K562 (cell line): ENCODE data around the gene GABRR1. TPM values are rescaled to one million over a fixed set of nuclear protein-coding genes. Genes with fewer than 3 reads are reported as not detected.

Source experiments
- ATAC-seq: fragments of 200-7000 bp; cut with Tn5 transposase; 3 replicates; pipeline ENCODE4 v1.9.1; 2020; ENCODE audit warnings: moderate library complexity
- BruUV-seq: library from RNA; stranded (reverse); fragments of 400-500 nt; replicated peaks from 2 replicates; lab custom pipeline; 2021; lab: Mats Ljungman, UMichigan
- CTCF ChIA-PET: fragments of 300-600 bp; formaldehyde crosslinking; extraction: SDS; loops from one replicate; lab custom pipeline; 2021; ENCODE audit warnings: low intra/inter-chr PET ratio; lab: Yijun Ruan, JAX
- POLR2A ChIA-PET: fragments of 300-600, 350-650 bp; sonication (Branson Sonifier 250); formaldehyde crosslinking; extraction: SDS; loops from one replicate; lab custom pipeline; 2021; ENCODE audit warnings: antibody characterized with exemption, inconsistent platforms; lab: Yijun Ruan, JAX
- DNase-seq, 4 experiments: peaks; one replicate each; pipeline versions ENCODE4 v3.0.0 to v3.0.0-alpha.2; 2011 to 2018; ENCODE audit warnings: low spot score in 3 of 4, mixed read lengths in 3 of 4; ENCODE audit errors: extremely low read depth in 1 of 4
- FAIRE-seq: peaks from 2 replicates; lab custom pipeline; 2011; peaks lifted over from hg19 to GRCh38; lab: Jason Lieb, UNC
- H2AFZ ChIP-seq: 2 replicates; pipeline ENCODE4 v1.6.0; 2011; ENCODE audit warnings: low read depth, low read length, control low read depth, inconsistent platforms
- H3K27ac ChIP-seq: fragments of 200-600 bp; 3 replicates; pipeline ENCODE4 v1.8.0; 2011; ENCODE audit warnings: low read depth, mild to moderate bottlenecking, control low read depth, inconsistent platforms, low read length, moderate library complexity, mixed read lengths; ENCODE audit errors: extremely low read depth
- H3K27me3 ChIP-seq, 2 experiments: fragments of 300-600 bp in 1 of 2; 2 replicates in 1 of 2; 3 replicates in 1 of 2; pipeline versions ENCODE4 v1.6.0 to v1.8.0; 2011; ENCODE audit warnings: inconsistent platforms in 2 of 2, low read length in 2 of 2, mild to moderate bottlenecking in 1 of 2, mixed read lengths in 1 of 2, moderate library complexity in 1 of 2; ENCODE audit not compliant: control insufficient read depth in 2 of 2, insufficient read depth in 2 of 2
- H3K36me3 ChIP-seq: fragments of 300-600 bp; 3 replicates; pipeline ENCODE4 v1.8.0; 2011; ENCODE audit warnings: mild to moderate bottlenecking, low read length, inconsistent platforms; ENCODE audit not compliant: control insufficient read depth, insufficient read depth
- H3K4me1 ChIP-seq, 2 experiments: fragments of 200-600 bp in 1 of 2; replicated peaks in 1 of 2; 2 replicates in 1 of 2; 3 replicates in 1 of 2; pipeline versions ENCODE4 v1.5.1 to v1.8.0; 2011; ENCODE audit warnings: inconsistent platforms in 2 of 2, low read length in 2 of 2, mild to moderate bottlenecking in 1 of 2, mixed read lengths in 1 of 2, moderate library complexity in 1 of 2; ENCODE audit not compliant: control insufficient read depth in 2 of 2, insufficient read depth in 2 of 2
- H3K4me2 ChIP-seq: 2 replicates; pipeline ENCODE4 v1.6.1; 2011; ENCODE audit warnings: low read length, control low read depth, inconsistent platforms, mixed read lengths; ENCODE audit not compliant: insufficient read depth
- H3K4me3 ChIP-seq: fragments of 200-600 bp; sonication (generic), shearing (Covaris generic); 2 replicates; pipeline ENCODE4 v1.5.1; 2016; ENCODE audit warnings: control low read depth, inconsistent platforms
- H3K79me2 ChIP-seq: fragments of 200-600 bp; 3 replicates; pipeline ENCODE4 v1.8.0; 2011; ENCODE audit warnings: low read length, inconsistent platforms; ENCODE audit not compliant: control insufficient read depth, insufficient read depth
- H3K9ac ChIP-seq, 2 experiments: 2 replicates each; pipeline versions ENCODE4 v1.6.0 to v1.6.1; 2011; ENCODE audit warnings: low read depth in 2 of 2, low read length in 2 of 2, control low read depth in 1 of 2, inconsistent platforms in 1 of 2, mild to moderate bottlenecking in 1 of 2, mixed read lengths in 1 of 2; ENCODE audit not compliant: insufficient read depth in 1 of 2
- H3K9me1 ChIP-seq: one replicate; pipeline ENCODE4 v1.6.0; 2011; ENCODE audit warnings: inconsistent platforms, mild to moderate bottlenecking, low read length, moderate library complexity; ENCODE audit not compliant: control insufficient read depth, insufficient read depth
- H3K9me3 ChIP-seq: replicated peaks from 2 replicates; pipeline ENCODE4 v1.5.1; 2011; ENCODE audit warnings: low read depth, low read length, inconsistent platforms; ENCODE audit not compliant: control insufficient read depth, insufficient read depth
- H4K20me1 ChIP-seq: replicated peaks from 2 replicates; pipeline ENCODE4 v1.6.1; 2011; ENCODE audit warnings: low read length, inconsistent platforms, mixed read lengths; ENCODE audit not compliant: control insufficient read depth, insufficient read depth
- FOXK2 ChIP-seq, 2 experiments: fragments of 450-650 bp; IDR thresholded peaks in 1 of 2; conservative IDR thresholded peaks in 1 of 2; 2 replicates each; pipeline ENCODE4 v1.6.1; 2016; ENCODE audit warnings: low read depth in 2 of 2, mild to moderate bottlenecking in 1 of 2
- RAD21 ChIP-seq, 2 experiments: fragments of 250-450 bp in 1 of 2; fragments of 450-650 bp in 1 of 2; sonication (Bioruptor Pico) in 1 of 2; formaldehyde crosslinking in 1 of 2; IDR thresholded peaks in 1 of 2; conservative IDR thresholded peaks in 1 of 2; 2 replicates each; pipeline versions ENCODE4 v1.4.0 to v1.8.0; 2020 to 2022; ENCODE audit warnings: mild to moderate bottlenecking in 2 of 2, moderate library complexity in 1 of 2
- SMC3 ChIP-seq: conservative IDR thresholded peaks from 2 replicates; pipeline ENCODE4 v1.6.1; 2011; ENCODE audit warnings: low read depth, low read length, improper control_type of control experiment; ENCODE audit not compliant: insufficient read depth
- STAG1 ChIP-seq: sonication (generic); formaldehyde crosslinking; IDR thresholded peaks from 2 replicates; pipeline ENCODE4 v1.5.0; 2020; ENCODE audit warnings: missing genetic modification reagents, borderline replicate concordance
- ZFP36 ChIP-seq: fragments of 150-350 bp; IDR thresholded peaks from 2 replicates; pipeline ENCODE4 v1.6.1; 2018; ENCODE audit warnings: low read length, low read depth; ENCODE audit not compliant: partially characterized antibody
- WGBS: fragments of 100-300 bp; shearing (Covaris generic); methylation state at CpG from one replicate; pipeline ENCODE4 v1.1.6; 2016; ENCODE audit warnings: low coverage, mixed read lengths; ENCODE audit not compliant: insufficient coverage; ENCODE audit errors: missing lambda C conversion rate; 5-methylcytosine and 5-hydroxymethylcytosine counted together
- in situ Hi-C: fragments of 300-500 bp; cut with MboI; formaldehyde crosslinking; loops from 4 replicates; pipeline ENCODE4 v1.15.0; 2018; ENCODE audit warnings: inconsistent platforms, mixed read lengths
- intact Hi-C: fragments of 100-400 bp; cut with micrococcal nuclease; formaldehyde crosslinking; loops from 2 replicates; pipeline ENCODE4 v1.14.2; 2022
- polyA plus RNA-seq, 8 experiments: library from polyadenylated mRNA; depleted of rRNA in 4 of 8; stranded (reverse) in 5 of 8; unstranded in 3 of 8; fragments of >200 nt; fragmentation: Nextera tagmentation in 2 of 8; fragmentation: Illumina TruSeq in 1 of 8; extraction: Ambion mirVana in 2 of 8; extraction: Trizol in 1 of 8; gene quantifications; 2 replicates each; pipeline versions ENCODE4 v1.2.1 to v1.2.3, GENCODE V29; 2011 to 2014; ENCODE audit warnings: inconsistent platforms in 1 of 8, missing spikeins in 1 of 8
- total RNA-seq, 7 experiments: library from RNA; depleted of rRNA in 6 of 7; stranded (reverse); fragments of >200 nt in 6 of 7; fragmentation: Illumina TruSeq in 2 of 7; extraction: Trizol in 2 of 7; gene quantifications; 2 replicates each; pipeline versions ENCODE4 v1.2.1 to v1.2.3, GENCODE V29; 2011 to 2021; ENCODE audit warnings: low replicate concordance in 1 of 7
- TF ChIP-seq, protein P1 (sequence below): fragments of 450-650 bp; formaldehyde crosslinking; IDR thresholded peaks from 2 replicates; pipeline ENCODE4 v1.4.0; 2022; ENCODE audit warnings: missing genetic modification characterization
- TF ChIP-seq, protein P2 (sequence below): fragments of 450-650 bp; formaldehyde crosslinking; IDR thresholded peaks from 2 replicates; pipeline ENCODE4 v1.4.0; 2020; ENCODE audit warnings: mild to moderate bottlenecking, moderate library complexity

The GABRR1 gene
- total and polyA plus RNA-seq, 9 of the 15 experiments (the other 6 are each of a cell fraction or from before 2014, with no cell fraction given), result not detected

DNA sequence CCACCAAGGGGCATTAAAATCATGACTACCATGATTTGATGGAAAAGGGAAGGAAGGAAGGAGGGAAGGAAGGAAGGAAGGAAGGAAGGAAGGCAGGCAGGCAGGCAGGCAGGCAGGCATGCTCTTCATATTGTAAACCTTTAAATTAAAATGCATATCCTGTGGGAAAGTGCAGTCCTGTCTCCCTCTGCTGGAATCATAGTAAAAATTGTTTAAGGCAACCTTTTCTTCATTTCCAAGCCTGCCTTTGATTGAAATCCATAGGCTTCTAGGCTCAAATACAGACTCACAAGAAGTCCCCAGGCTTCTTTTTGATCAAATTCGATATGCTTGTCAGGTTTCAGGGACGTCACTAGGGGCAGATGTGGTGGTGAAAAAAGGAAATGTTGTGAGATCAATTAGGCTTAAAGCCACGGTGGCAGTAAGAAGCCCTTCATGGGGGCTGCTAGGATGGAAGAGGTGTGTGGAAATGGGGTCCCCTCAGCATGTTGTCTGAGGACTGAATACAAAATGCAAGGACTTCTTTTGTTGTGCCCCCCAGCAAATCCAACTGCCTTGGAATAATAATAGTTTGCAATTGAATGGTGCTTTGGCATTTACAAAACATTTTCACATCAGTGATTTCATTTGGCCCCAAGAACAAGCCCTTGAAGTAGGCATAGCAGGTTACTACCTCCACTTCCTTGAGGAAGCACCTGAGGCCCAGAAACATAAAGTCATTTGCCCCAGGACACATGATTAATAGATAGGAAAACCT is 25.6 kb upstream of the GABRR1 start:
- Histone ChIP-seq H3K27ac (no peak overlapping the region), H3K4me3 (no peak overlapping the region), H3K9ac (no peak overlapping the region), H3K9me3 (no peaks in the 10 kb centered on the region), H3K4me2 (no peak overlapping the region), H2AFZ (no peak overlapping the region), H3K79me2 (no peaks in the 10 kb centered on the region), H3K36me3 (no peaks in the 10 kb centered on the region), H3K4me1 (no peaks in the 10 kb centered on the region), H3K9me1 (no peaks in the 10 kb centered on the region), H4K20me1 (no peaks in the 10 kb centered on the region), H3K27me3 (peaks cover 3 to 6% of the 10 kb centered on the region in 2 experiments; a peak in 3 of 5 replicates)
- FAIRE-seq, result peak; percentile 80
- ChIA-PET CTCF (interaction anchor here (0.9 to 2.3 kb wide), 3 partner anchors 256 to 261 kb away, joined by 3 to 15 read pairs (median 6); no protein-coding TSS in a partner anchor), POLR2A (interaction anchor here (0.6 to 0.7 kb wide), 2 partner anchors 45 to 312 kb away, joined by 3 to 4 read pairs; no protein-coding TSS in a partner anchor)
- DNase-seq, result peak in 2 of 4 experiments; percentile 36 to 39
- intact Hi-C loops (loop anchor here (1.0 to 5.0 kb wide), 3 partner anchors 75 to 260 kb away; no protein-coding TSS in a partner anchor), in situ Hi-C loops (loop anchor here (5.0 kb wide), 1 partner anchor 260 kb away; no protein-coding TSS in a partner anchor)
- BruUV-seq, result no TSS peak
- 0% methylated on average over 3 of the region's 3 CpGs for WGBS
- peak; percentile 68 for ATAC-seq
- peak; percentile 56; the same call in 1 of the 2 replicates for TF ChIP-seq SMC3
- TF ChIP-seq RAD21 (CRISPR knock-in tag; conservative IDR thresholded peaks at IDR 0.05 in 1 of 2, IDR thresholded peaks at IDR 0.05 in 1 of 2), result peak; percentile 84 to 91
- TF ChIP-seq, protein P1, sequence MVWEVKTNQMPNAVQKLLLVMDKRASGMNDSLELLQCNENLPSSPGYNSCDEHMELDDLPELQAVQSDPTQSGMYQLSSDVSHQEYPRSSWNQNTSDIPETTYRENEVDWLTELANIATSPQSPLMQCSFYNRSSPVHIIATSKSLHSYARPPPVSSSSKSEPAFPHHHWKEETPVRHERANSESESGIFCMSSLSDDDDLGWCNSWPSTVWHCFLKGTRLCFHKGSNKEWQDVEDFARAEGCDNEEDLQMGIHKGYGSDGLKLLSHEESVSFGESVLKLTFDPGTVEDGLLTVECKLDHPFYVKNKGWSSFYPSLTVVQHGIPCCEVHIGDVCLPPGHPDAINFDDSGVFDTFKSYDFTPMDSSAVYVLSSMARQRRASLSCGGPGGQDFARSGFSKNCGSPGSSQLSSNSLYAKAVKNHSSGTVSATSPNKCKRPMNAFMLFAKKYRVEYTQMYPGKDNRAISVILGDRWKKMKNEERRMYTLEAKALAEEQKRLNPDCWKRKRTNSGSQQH, result no peak
- peak; percentile 25; the same call in 1 of the 2 replicates for TF ChIP-seq STAG1
- TF ChIP-seq ZFP36, result peak; percentile 7
- TF ChIP-seq, protein P2, sequence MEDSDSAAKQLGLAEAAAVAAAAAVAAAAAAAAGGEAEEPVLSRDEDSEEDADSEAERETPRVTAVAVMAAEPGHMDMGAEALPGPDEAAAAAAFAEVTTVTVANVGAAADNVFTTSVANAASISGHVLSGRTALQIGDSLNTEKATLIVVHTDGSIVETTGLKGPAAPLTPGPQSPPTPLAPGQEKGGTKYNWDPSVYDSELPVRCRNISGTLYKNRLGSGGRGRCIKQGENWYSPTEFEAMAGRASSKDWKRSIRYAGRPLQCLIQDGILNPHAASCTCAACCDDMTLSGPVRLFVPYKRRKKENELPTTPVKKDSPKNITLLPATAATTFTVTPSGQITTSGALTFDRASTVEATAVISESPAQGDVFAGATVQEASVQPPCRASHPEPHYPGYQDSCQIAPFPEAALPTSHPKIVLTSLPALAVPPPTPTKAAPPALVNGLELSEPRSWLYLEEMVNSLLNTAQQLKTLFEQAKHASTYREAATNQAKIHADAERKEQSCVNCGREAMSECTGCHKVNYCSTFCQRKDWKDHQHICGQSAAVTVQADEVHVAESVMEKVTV (CRISPR knock-in tag), result peak; percentile 77
- TF ChIP-seq FOXK2 (conservative IDR thresholded peaks at IDR 0.05 in 1 of 2, IDR thresholded peaks at IDR 0.05 in 1 of 2; ENCODE audit: low read depth in 2 of 2), result no peak
